ENCODE data around the gene KPNA1. TPM values are rescaled to one million over a fixed set of nuclear protein-coding genes. Genes with fewer than 3 reads are reported as not detected.

Gene KPNA1
- total and polyA plus RNA-seq, 2 experiments from 2014 or later: 34.0 to 62.6 TPM

- Histone ChIP-seq H3K79me2 (ENCODE audit: insufficient read depth) (peaks cover 82% of the 10 kb centered on the region), H3K9me2 (ENCODE audit: insufficient read depth) (no peaks in the 10 kb centered on the region), H3K4me2 (ENCODE audit: unreplicated experiment) (no peak overlapping the region), H3F3A (ENCODE audit: insufficient read depth) (peaks cover 52% of the 10 kb centered on the region), H3K9me3 (ENCODE audit: low read depth) (no peaks in the 10 kb centered on the region), H3K4me1 (ENCODE audit: insufficient read depth) (no peaks in the 10 kb centered on the region), H3K9ac (no peak overlapping the region), H2AFZ (no peak overlapping the region), H3K4me3 (no peak overlapping the region), H4K20me1 (ENCODE audit: insufficient read depth) (no peaks in the 10 kb centered on the region), H3K36me3 (ENCODE audit: low read depth) (peaks cover 32% of the 10 kb centered on the region; the same call in 1 of the 2 replicates), H3K27me3 (replicated peaks; ENCODE audit: insufficient read depth) (no peaks in the 10 kb centered on the region), H3K27ac (no peak overlapping the region)
- in situ Hi-C loops (cut with MboI): no loop called here
- TF ChIP-seq EZH2phosphoT487 (IDR thresholded peaks at IDR 0.05; ENCODE audit: insufficient read depth, low read depth) (no peak), EZH2 (IDR thresholded peaks at IDR 0.05; ENCODE audit: insufficient read depth, poor library complexity, severe bottlenecking) (no peak)
- 96 to 99% methylated on average over 4 of the region's 4 CpGs for WGBS, 2 experiments (ENCODE audit: low coverage in 1 of 2, low lambda C conversion rate in 2 of 2, missing lambda C conversion rate in 2 of 2)
- no peak for DNase-seq
Observed at GRCh38 chr3:122421101-122421500, 93.6 kb downstream of the KPNA1 start.

- peak; percentile 42 for DNase-seq
- Histone ChIP-seq H3K79me2 (ENCODE audit: insufficient read depth) (peaks cover 85% of the 10 kb centered on the region), H3F3A (ENCODE audit: insufficient read depth) (peaks cover 23% of the 10 kb centered on the region; the same call in 1 of the 2 replicates), H3K36me3 (ENCODE audit: low read depth) (peaks cover 4% of the 10 kb centered on the region; the same call in 1 of the 2 replicates), H3K9ac (peak overlapping the region; percentile 97), H3K9me3 (ENCODE audit: low read depth) (no peaks in the 10 kb centered on the region), H3K4me3 (peak overlapping the region; percentile 98), H3K4me1 (ENCODE audit: insufficient read depth) (peaks cover 9% of the 10 kb centered on the region), H3K4me2 (ENCODE audit: unreplicated experiment) (peak overlapping the region; percentile 94), H2AFZ (peak overlapping the region; percentile 93), H3K27me3 (replicated peaks; ENCODE audit: insufficient read depth) (no peaks in the 10 kb centered on the region), H3K27ac (peak overlapping the region; percentile 88), H3K9me2 (ENCODE audit: insufficient read depth) (no peaks in the 10 kb centered on the region), H4K20me1 (ENCODE audit: insufficient read depth) (no peaks in the 10 kb centered on the region)
- in situ Hi-C loops (cut with MboI): no loop called here
- 31 to 33% methylated on average over 14 of the region's 14 CpGs for WGBS, 2 experiments (ENCODE audit: low coverage in 1 of 2, low lambda C conversion rate in 2 of 2, missing lambda C conversion rate in 2 of 2)
- TF ChIP-seq EZH2 (IDR thresholded peaks at IDR 0.05; ENCODE audit: insufficient read depth, poor library complexity, severe bottlenecking) (no peak), EZH2phosphoT487 (IDR thresholded peaks at IDR 0.05; ENCODE audit: insufficient read depth, low read depth) (no peak)
Observed at GRCh38 chr3:122416966-122417365, 97.8 kb downstream of the KPNA1 start.

DNA sequence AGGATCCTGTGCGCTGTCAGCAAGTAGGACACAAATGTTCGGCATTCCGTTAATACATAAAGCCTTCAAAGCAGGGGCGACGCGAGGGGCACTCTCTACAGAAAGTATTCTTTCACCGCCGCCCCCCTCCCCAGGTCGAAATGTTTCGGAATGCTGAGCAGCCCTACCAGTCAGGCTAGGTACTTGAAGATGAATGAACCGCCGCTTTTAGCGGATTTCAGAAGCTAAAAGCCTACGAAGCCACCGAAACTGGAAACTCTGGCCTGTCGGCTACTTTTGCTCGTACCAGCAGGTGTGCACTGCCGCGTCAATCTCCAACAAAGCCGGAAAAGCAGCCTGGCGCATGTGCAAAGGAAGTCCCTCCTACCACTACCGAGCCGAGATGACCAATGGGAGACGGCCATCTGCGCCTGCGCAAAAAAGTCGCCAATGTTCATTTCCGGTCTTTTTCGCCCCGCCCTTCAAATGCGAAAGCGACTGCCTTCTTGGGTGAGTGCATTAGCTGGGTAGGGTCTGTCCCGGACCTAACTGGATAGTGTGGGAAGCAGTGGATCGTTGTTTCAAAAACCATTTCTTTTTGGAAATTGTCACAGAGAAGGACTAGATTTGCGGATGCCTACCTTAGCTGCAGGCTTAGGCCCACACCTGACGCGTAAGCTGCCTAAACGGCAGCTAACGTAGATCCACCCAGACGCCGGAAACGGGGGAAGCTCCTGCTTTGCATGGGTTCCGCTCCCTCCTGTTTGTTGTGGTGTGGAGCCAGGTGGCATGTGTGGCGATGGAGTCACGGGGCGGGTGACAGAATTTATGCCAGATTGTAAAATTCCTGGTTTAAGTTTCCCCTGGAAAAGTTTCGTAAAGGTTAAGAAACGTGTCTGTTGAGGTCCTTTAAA lies 98.7 kb downstream of the KPNA1 start, which contains the start of gene WDR5B:
Gene WDR5B (minus strand): TSS at position 301 of the 893 bp plus-strand sequence. CDS start 534 bp downstream, outside the sequence.
- peaks cover 4% of the 10 kb centered on the region; the same call in 1 of the 2 replicates for H3K36me3 ChIP-seq (ENCODE audit: low read depth)

DNA sequence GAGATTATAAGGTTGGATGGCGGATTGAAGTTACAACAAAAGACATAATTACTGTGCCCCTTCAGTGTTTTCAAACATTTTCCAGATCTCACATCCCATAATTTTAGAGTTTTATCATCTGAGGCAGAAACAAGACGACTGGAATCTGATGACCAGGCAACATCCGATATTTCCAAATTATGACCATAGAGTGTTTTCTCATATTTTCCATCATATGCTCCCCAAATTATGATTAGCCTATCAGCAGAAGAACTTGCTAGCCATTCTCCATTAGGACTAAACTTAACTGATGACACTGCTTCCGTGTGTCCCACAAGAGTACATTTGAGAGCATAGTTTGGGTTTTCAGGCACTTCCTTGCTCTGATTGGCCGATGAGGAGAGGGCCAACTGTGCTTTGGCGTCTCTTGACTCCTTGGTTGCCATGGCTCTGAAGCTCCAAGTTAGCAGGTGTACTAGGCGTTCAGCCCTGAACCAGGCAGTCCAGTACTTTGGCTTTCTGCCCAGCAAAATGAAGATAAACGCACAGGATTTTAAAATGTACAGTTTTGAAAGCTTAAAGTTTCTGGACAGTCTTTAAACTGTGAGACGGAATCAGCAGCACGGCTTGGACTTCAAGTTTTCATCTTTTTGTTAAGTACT lies 99.5 kb downstream of the KPNA1 start:
- Histone ChIP-seq H3K27ac (peak overlapping the region; percentile 88), H3K9me3 (ENCODE audit: low read depth) (no peaks in the 10 kb centered on the region), H3K9ac (peak overlapping the region; percentile 97), H3K79me2 (ENCODE audit: insufficient read depth) (peaks cover 89% of the 10 kb centered on the region), H4K20me1 (ENCODE audit: insufficient read depth) (no peaks in the 10 kb centered on the region), H3K27me3 (replicated peaks; ENCODE audit: insufficient read depth) (no peaks in the 10 kb centered on the region), H3K4me1 (ENCODE audit: insufficient read depth) (peaks cover 9% of the 10 kb centered on the region), H3K4me3 (peak overlapping the region; percentile 98), H2AFZ (peak overlapping the region; percentile 93), H3K9me2 (ENCODE audit: insufficient read depth) (no peaks in the 10 kb centered on the region), H3F3A (ENCODE audit: insufficient read depth) (peaks cover 13% of the 10 kb centered on the region; the same call in 1 of the 2 replicates), H3K4me2 (ENCODE audit: unreplicated experiment) (peak overlapping the region; percentile 94), H3K36me3 (ENCODE audit: low read depth) (peaks cover 12% of the 10 kb centered on the region)
- TF ChIP-seq EZH2 (IDR thresholded peaks at IDR 0.05; ENCODE audit: insufficient read depth, poor library complexity, severe bottlenecking) (no peak), EZH2phosphoT487 (IDR thresholded peaks at IDR 0.05; ENCODE audit: insufficient read depth, low read depth) (no peak)
- peak; percentile 67 for DNase-seq
- WGBS, 2 experiments (ENCODE audit: low coverage in 1 of 2, low lambda C conversion rate in 2 of 2, missing lambda C conversion rate in 2 of 2): 21 to 24% methylated on average over 10 of the region's 10 CpGs
- in situ Hi-C loops (cut with MboI): no loop called here

More for the DNA sequence above, 98.7 kb downstream of the KPNA1 start, which contains the start of gene WDR5B:
- H3K9me2 ChIP-seq (ENCODE audit: insufficient read depth): no peaks in the 10 kb centered on the region
- peak within 1 kb of the TSS; percentile 97 for H3K9ac ChIP-seq
- H3K79me2 ChIP-seq (ENCODE audit: insufficient read depth): peaks cover 85% of the 10 kb centered on the region
- peak within 1 kb of the TSS; percentile 88 for H3K27ac ChIP-seq
- H2AFZ ChIP-seq: peak within 1 kb of the TSS; percentile 93
- TF ChIP-seq EZH2 (IDR thresholded peaks at IDR 0.05; ENCODE audit: insufficient read depth, poor library complexity, severe bottlenecking) (no peak), EZH2phosphoT487 (IDR thresholded peaks at IDR 0.05; ENCODE audit: insufficient read depth, low read depth) (no peak)
- H4K20me1 ChIP-seq (ENCODE audit: insufficient read depth): no peaks in the 10 kb centered on the region
- H3K4me3 ChIP-seq: peak within 1 kb of the TSS; percentile 98
- peak; percentile 98 for DNase-seq
- in situ Hi-C loops (cut with MboI): no loop called here
- H3K9me3 ChIP-seq (ENCODE audit: low read depth): no peaks in the 10 kb centered on the region
- WGBS, 2 experiments (ENCODE audit: low coverage in 1 of 2, low lambda C conversion rate in 2 of 2, missing lambda C conversion rate in 2 of 2): 1 to 2% methylated on average over 48 of the region's 48 CpGs
- no peaks in the 10 kb centered on the region for H3K27me3 ChIP-seq (replicated peaks; ENCODE audit: insufficient read depth)
- H3K4me2 ChIP-seq (ENCODE audit: unreplicated experiment): peak within 1 kb of the TSS; percentile 94
- peaks cover 9% of the 10 kb centered on the region for H3K4me1 ChIP-seq (ENCODE audit: insufficient read depth)
- H3F3A ChIP-seq (ENCODE audit: insufficient read depth): peaks cover 19% of the 10 kb centered on the region; the same call in 1 of the 2 replicates

All from GM23248 (cell line).